B cell (primary cell): Measurements from ENCODE around the gene ACO2. TPM values are rescaled to one million over a fixed set of nuclear protein-coding genes. Genes with fewer than 3 reads are reported as not detected.
A peak's percentile ranks its signal among the peaks of the same experiment; 100 is the strongest.

Source experiments
- ATAC-seq: fragments of 200-7000 bp; cut with Tn5 transposase; one replicate; pipeline ENCODE4 v1.10.0; 2021; ENCODE audit warnings: low read depth, mild to moderate bottlenecking, moderate number of reproducible peaks, moderate library complexity
- CTCF ChIA-PET: fragments of 350-600 bp; sonication (Branson Sonifier 250); formaldehyde crosslinking; loops from one replicate; lab custom pipeline; 2021; ENCODE audit warnings: antibody characterized with exemption, inconsistent platforms; lab: Charles Lee
- POLR2A ChIA-PET: fragments of 350-600 bp; sonication (Branson Sonifier 250); formaldehyde crosslinking; loops from one replicate; lab custom pipeline; 2021; ENCODE audit warnings: antibody characterized with exemption; lab: Charles Lee
- DNase-seq: peaks from one replicate; pipeline ENCODE4 v3.0.0; 2013
- H2AFZ ChIP-seq: 2 replicates; pipeline ENCODE4 v1.6.1; 2012; ENCODE audit warnings: mild to moderate bottlenecking, low read depth, low read length; ENCODE audit not compliant: insufficient read depth, poor library complexity, severe bottlenecking
- H3K27ac ChIP-seq, 2 donors: 1 replicate in 1 of 2; 2 replicates in 1 of 2; pipeline ENCODE4 v1.5.1; 2012 to 2013; ENCODE audit warnings: low read length in 2 of 2, mild to moderate bottlenecking in 2 of 2, moderate library complexity in 1 of 2
- H3K27me3 ChIP-seq, 4 experiments: fragments of 200-600 bp in 1 of 4; sonication (generic) in 1 of 4; replicated peaks in 1 of 4; 1 replicate in 2 of 4; 2 replicates in 2 of 4; pipeline versions ENCODE4 v1.6.1 to v1.7.0; 2013 to 2016; ENCODE audit warnings: low read length in 3 of 4, mild to moderate bottlenecking in 2 of 4, mixed read lengths in 1 of 4, moderate library complexity in 1 of 4; ENCODE audit not compliant: insufficient read depth in 4 of 4, control insufficient read depth in 3 of 4; ENCODE audit errors: control extremely low read depth in 1 of 4
- H3K36me3 ChIP-seq, 2 experiments: replicated peaks in 1 of 2; 1 replicate in 1 of 2; 2 replicates in 1 of 2; pipeline versions ENCODE4 v1.6.1 to v1.7.1; 2013; ENCODE audit warnings: low read length in 1 of 2; ENCODE audit not compliant: insufficient read depth in 2 of 2, control insufficient read depth in 1 of 2; ENCODE audit errors: control extremely low read depth in 1 of 2, extremely low read depth in 1 of 2
- H3K4me1 ChIP-seq, 2 donors: fragments of 200-600 bp in 1 of 2; sonication (generic) in 1 of 2; 1 replicate in 1 of 2; 2 replicates in 1 of 2; pipeline versions ENCODE4 v1.5.1 to v1.6.1; 2013 to 2017; ENCODE audit warnings: low read length in 2 of 2; ENCODE audit not compliant: control insufficient read depth in 2 of 2, insufficient read depth in 2 of 2
- H3K4me2 ChIP-seq: replicated peaks from 2 replicates; pipeline ENCODE3; 2012; ENCODE audit warnings: mild to moderate bottlenecking, low read depth, low read length; ENCODE audit not compliant: poor library complexity, severe bottlenecking
- H3K4me3 ChIP-seq, 5 experiments: fragments of 200-600 bp in 1 of 5; sonication (generic) in 1 of 5; 1 replicate in 3 of 5; 2 replicates in 2 of 5; pipeline versions ENCODE4 v1.5.1 to v1.7.0; 2011 to 2016; ENCODE audit warnings: low read length in 4 of 5, mild to moderate bottlenecking in 4 of 5, low read depth in 2 of 5, control low read depth in 1 of 5, moderate library complexity in 1 of 5; ENCODE audit not compliant: insufficient read depth in 1 of 5; ENCODE audit errors: control extremely low read depth in 1 of 5, extremely low read depth in 1 of 5
- H3K79me2 ChIP-seq: fragments of 200-600 bp; sonication (generic); one replicate; pipeline ENCODE4 v1.6.0; 2016; ENCODE audit warnings: low read length; ENCODE audit not compliant: control insufficient read depth, insufficient read depth
- H3K9ac ChIP-seq: fragments of 200-600 bp; sonication (generic); 2 replicates; pipeline ENCODE4 v1.6.1; 2017; ENCODE audit warnings: mild to moderate bottlenecking, low read length, moderate library complexity
- H3K9me3 ChIP-seq, 3 donors: one replicate each; pipeline versions ENCODE4 v1.6.1 to v1.7.1; 2013; ENCODE audit warnings: low read length in 2 of 3; ENCODE audit not compliant: control insufficient read depth in 2 of 3, insufficient read depth in 1 of 3; ENCODE audit errors: control extremely low read depth in 1 of 3
- H4K20me1 ChIP-seq: 2 replicates; pipeline ENCODE4 v1.6.0; 2012; ENCODE audit warnings: mild to moderate bottlenecking, low read length; ENCODE audit not compliant: insufficient read depth, control insufficient read depth, poor library complexity, severe bottlenecking
- H3K27ac Mint-ChIP-seq: one replicate; pipeline ENCODE4 v1.8.0; 2021; ENCODE audit warnings: mixed read lengths
- H3K27me3 Mint-ChIP-seq: one replicate; pipeline ENCODE4 v1.8.0; 2021; ENCODE audit warnings: mixed read lengths
- H3K4me1 Mint-ChIP-seq: one replicate; pipeline ENCODE4 v1.8.0; 2021; ENCODE audit warnings: mixed read lengths
- H3K4me3 Mint-ChIP-seq: one replicate; pipeline ENCODE4 v1.8.0; 2021; ENCODE audit warnings: mixed read lengths
- H3K9me3 Mint-ChIP-seq: one replicate; pipeline ENCODE4 v1.8.0; 2022; ENCODE audit warnings: mixed read lengths; ENCODE audit not compliant: insufficient read depth
- EZH2 ChIP-seq: IDR thresholded peaks from 2 replicates; pipeline ENCODE4 v1.6.1; 2012; ENCODE audit warnings: borderline replicate concordance, low read depth, mild to moderate bottlenecking, moderate library complexity, low read length; ENCODE audit not compliant: insufficient read depth, poor library complexity, severe bottlenecking
- WGBS: methylation state at CpG from one replicate; pipeline ENCODE4 v1.1.5; 2013; ENCODE audit warnings: missing lambda C conversion rate; ENCODE audit not compliant: insufficient coverage; 5-methylcytosine and 5-hydroxymethylcytosine counted together
- intact Hi-C: fragments of 100-400 bp; cut with micrococcal nuclease; formaldehyde crosslinking; loops from one replicate; pipeline ENCODE4 v1.10.0; 2022
- polyA plus RNA-seq: library from polyadenylated mRNA; depleted of rRNA; stranded (reverse); fragments of >200 nt; gene quantifications from 2 replicates; pipeline ENCODE4 v1.2.3, GENCODE V29; 2012
- total RNA-seq, 2 donors: library from RNA; stranded (reverse); fragments of 120-200 nt in 1 of 2; gene quantifications; 1 replicate in 1 of 2; 2 replicates in 1 of 2; pipeline versions ENCODE4 v1.2.3 to v1.2.4, GENCODE V29; 2013 to 2022
- TF ChIP-seq, protein P1 (sequence below): fragments of 200-600 bp; IDR thresholded peaks from one replicate; pipeline ENCODE4 v1.8.0; 2022; ENCODE audit warnings: antibody characterized with exemption, mild to moderate bottlenecking

ACO2 gene
- total and polyA plus RNA-seq, 2 donors (not counting 1 experiment from before 2014, with no cell fraction given), result 91.5 to 91.7 TPM

DNA sequence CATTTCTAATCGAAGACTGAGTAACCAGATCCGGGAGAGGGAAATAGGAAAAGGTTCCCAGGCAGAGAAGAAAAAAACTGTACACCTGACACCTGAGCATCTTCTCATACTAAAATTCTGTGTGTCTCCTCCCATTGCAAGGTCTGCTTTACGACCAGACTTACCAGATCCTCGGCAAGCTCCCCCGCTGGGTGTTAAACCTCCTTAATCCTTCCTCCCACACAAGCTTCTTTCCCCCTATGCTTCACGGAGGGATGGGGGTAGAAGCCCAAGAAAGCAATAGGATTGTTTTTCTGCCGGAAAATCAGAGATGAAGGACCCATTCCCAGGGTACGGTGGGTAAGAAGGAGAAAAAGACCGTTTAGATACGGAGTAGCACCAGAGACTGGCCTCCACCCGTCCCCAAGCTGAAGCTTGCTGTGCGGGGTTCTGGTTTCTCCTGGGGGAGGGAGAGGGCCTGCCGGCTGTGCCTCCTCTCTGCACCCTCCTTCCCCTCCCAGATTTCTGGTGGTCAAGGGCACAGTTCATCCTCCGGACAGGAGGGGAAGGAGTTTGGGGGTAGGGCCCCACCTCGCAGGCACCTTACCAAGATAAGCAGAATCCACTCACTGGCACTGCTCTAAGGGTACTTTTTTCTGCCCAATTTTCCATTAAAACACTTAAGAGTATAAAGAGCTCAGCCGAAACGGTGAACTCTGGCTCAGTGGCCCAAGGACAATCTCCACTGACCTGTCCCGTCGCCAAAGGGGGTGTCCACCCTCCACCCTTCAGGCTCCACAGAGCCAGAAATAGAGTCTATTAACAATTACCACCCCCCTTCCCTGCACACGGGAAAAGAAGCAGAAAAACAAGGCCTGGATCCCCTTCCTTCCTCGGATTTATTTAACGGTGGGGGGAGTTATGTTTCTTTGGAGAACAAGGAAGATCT lies 23.5 kb upstream of the ACO2 start:
- Mint-ChIP-seq H3K9me3 (no peaks in the 10 kb centered on the region), H3K4me3 (peak overlapping the region; percentile 99), H3K4me1 (peaks cover 37% of the 10 kb centered on the region), H3K27me3 (no peaks in the 10 kb centered on the region), H3K27ac (peak overlapping the region; percentile 94)
- H3K9me3 ChIP-seq, result no peaks in the 10 kb centered on the region
- peaks cover 62% of the 10 kb centered on the region for H3K79me2 ChIP-seq
- H3K27me3 ChIP-seq, result no peaks in the 10 kb centered on the region
- H2AFZ ChIP-seq, result peak overlapping the region; percentile 68
- intact Hi-C loops, result loop anchor here (2.0 to 10.0 kb wide), 4 partner anchors 41 to 591 kb away; partner anchors contain the start of genes DESI1, ST13, XPNPEP3 and XRCC6
- ATAC-seq (no peak), DNase-seq (peak; percentile 59)
- 0% methylated on average over 10 of the region's 22 CpGs for WGBS
- H3K4me1 ChIP-seq, result peaks cover 8 to 28% of the 10 kb centered on the region in 2 donors
- H3K9ac ChIP-seq, result peak overlapping the region; percentile 85
- H3K4me3 ChIP-seq, result peak overlapping the region; percentile 91 to 99 (median 97)
- ChIA-PET POLR2A (interaction anchor here (0.5 to 6.9 kb wide), 18 partner anchors 12 to 491 kb away, joined by 3 to 88 read pairs (median 4); partner anchors contain the start of genes ACO2, PHF5A and TEF), CTCF (interaction anchor here (1.0 to 6.3 kb wide), 10 partner anchors 23 to 221 kb away, joined by 3 to 41 read pairs (median 5); partner anchors contain the start of genes ACO2 and PHF5A)
- TF ChIP-seq, protein P1, sequence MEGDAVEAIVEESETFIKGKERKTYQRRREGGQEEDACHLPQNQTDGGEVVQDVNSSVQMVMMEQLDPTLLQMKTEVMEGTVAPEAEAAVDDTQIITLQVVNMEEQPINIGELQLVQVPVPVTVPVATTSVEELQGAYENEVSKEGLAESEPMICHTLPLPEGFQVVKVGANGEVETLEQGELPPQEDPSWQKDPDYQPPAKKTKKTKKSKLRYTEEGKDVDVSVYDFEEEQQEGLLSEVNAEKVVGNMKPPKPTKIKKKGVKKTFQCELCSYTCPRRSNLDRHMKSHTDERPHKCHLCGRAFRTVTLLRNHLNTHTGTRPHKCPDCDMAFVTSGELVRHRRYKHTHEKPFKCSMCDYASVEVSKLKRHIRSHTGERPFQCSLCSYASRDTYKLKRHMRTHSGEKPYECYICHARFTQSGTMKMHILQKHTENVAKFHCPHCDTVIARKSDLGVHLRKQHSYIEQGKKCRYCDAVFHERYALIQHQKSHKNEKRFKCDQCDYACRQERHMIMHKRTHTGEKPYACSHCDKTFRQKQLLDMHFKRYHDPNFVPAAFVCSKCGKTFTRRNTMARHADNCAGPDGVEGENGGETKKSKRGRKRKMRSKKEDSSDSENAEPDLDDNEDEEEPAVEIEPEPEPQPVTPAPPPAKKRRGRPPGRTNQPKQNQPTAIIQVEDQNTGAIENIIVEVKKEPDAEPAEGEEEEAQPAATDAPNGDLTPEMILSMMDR, result no peak
- no peak for TF ChIP-seq EZH2
- H4K20me1 ChIP-seq, result peaks cover 40% of the 10 kb centered on the region
- peak overlapping the region; percentile 92 for H3K4me2 ChIP-seq
- no peaks in the 10 kb centered on the region for H3K36me3 ChIP-seq
- peak overlapping the region; percentile 97 to 98 for H3K27ac ChIP-seq
